GM12878 (cell line): Measurements from ENCODE around the gene NKTR.

Experiments
- BRCA1 ChIP-seq: IDR thresholded peaks from 2 replicates; pipeline ENCODE4 v1.6.1; 2011; ENCODE audit warnings: low read depth, low read length, improper control_type of control experiment
- CBX5 ChIP-seq: sonication (generic); IDR thresholded peaks from 2 replicates; pipeline ENCODE4 v1.6.1; 2016; ENCODE audit warnings: low read depth, moderate library complexity, mild to moderate bottlenecking, inconsistent platforms
- CHD1 ChIP-seq: IDR thresholded peaks from 2 replicates; pipeline ENCODE4 v1.6.1; 2012; ENCODE audit warnings: low read depth, low read length, improper control_type of control experiment
- CHD4 ChIP-seq: fragments of 200-600 bp; sonication (generic); IDR thresholded peaks from 2 replicates; pipeline ENCODE4 v1.6.1; 2016; ENCODE audit warnings: mild to moderate bottlenecking
- CTCF ChIP-seq, 3 experiments: IDR thresholded peaks in 2 of 3; conservative IDR thresholded peaks in 1 of 3; 2 replicates each; pipeline ENCODE4 v1.5.1; 2011; ENCODE audit warnings: low read depth in 3 of 3, low read length in 3 of 3, mild to moderate bottlenecking in 3 of 3, control low read depth in 2 of 3, moderate library complexity in 2 of 3, inconsistent platforms in 1 of 3, mixed read lengths in 1 of 3; ENCODE audit not compliant: control insufficient read depth in 2 of 3, insufficient read depth in 1 of 3; ENCODE audit errors: extremely low read depth in 1 of 3
- ETV6 ChIP-seq, 2 experiments: fragments of 450-650 bp in 1 of 2; IDR thresholded peaks in 1 of 2; conservative IDR thresholded peaks in 1 of 2; 2 replicates each; pipeline ENCODE4 v1.6.1; 2014; ENCODE audit warnings: antibody characterized with exemption in 1 of 2, borderline replicate concordance in 1 of 2, low read depth in 1 of 2, mild to moderate bottlenecking in 1 of 2, moderate library complexity in 1 of 2
- EZH2 ChIP-seq: IDR thresholded peaks from 2 replicates; pipeline ENCODE4 v1.6.1; 2012; ENCODE audit warnings: low read depth, mild to moderate bottlenecking, control low read depth, inconsistent platforms, low read length, borderline replicate concordance; ENCODE audit not compliant: control insufficient read depth
- LARP7 ChIP-seq: fragments of 450-650 bp; IDR thresholded peaks from 2 replicates; pipeline ENCODE4 v1.6.1; 2017; ENCODE audit warnings: mild to moderate bottlenecking
- POLR2A ChIP-seq: IDR thresholded peaks from 2 replicates; pipeline ENCODE4 v1.6.1; 2011; ENCODE audit warnings: low read depth, mild to moderate bottlenecking, low read length
- POLR2AphosphoS5 ChIP-seq: IDR thresholded peaks from 2 replicates; pipeline ENCODE4 v1.6.1; 2011; ENCODE audit warnings: mild to moderate bottlenecking, low read length, inconsistent platforms
- SP1 ChIP-seq: IDR thresholded peaks from one replicate; pipeline ENCODE4 v1.6.1; 2011; ENCODE audit warnings: low read depth, low read length

GRCh38 chr3:42672515-42672914, 72.0 kb downstream of the NKTR start:
- TF ChIP-seq CHD4 (no peak), POLR2AphosphoS5 (no peak), LARP7 (no peak), CHD1 (no peak), EZH2 (no peak), CTCF (IDR thresholded peaks at IDR 0.05 in 2 of 3, conservative IDR thresholded peaks at IDR 0.05 in 1 of 3; ENCODE audit: control insufficient read depth in 2 of 3, extremely low read depth in 1 of 3, insufficient read depth in 1 of 3, low read depth in 3 of 3, low read length in 3 of 3) (no peak), POLR2A (no peak), BRCA1 (no peak), ETV6 (conservative IDR thresholded peaks at IDR 0.05 in 1 of 2, IDR thresholded peaks at IDR 0.05 in 1 of 2; ENCODE audit: borderline replicate concordance in 1 of 2, low read depth in 1 of 2) (no peak), SP1 (no peak), CBX5 (no peak)
